Kidney glomerular epithelial cell (primary cell): Measurements from ENCODE around the gene VAV2.

Experiments used
- DNase-seq: peaks from one replicate; lab custom pipeline; 2025; lab: John Stamatoyannopoulos, UW

VAV2 gene

DNA sequence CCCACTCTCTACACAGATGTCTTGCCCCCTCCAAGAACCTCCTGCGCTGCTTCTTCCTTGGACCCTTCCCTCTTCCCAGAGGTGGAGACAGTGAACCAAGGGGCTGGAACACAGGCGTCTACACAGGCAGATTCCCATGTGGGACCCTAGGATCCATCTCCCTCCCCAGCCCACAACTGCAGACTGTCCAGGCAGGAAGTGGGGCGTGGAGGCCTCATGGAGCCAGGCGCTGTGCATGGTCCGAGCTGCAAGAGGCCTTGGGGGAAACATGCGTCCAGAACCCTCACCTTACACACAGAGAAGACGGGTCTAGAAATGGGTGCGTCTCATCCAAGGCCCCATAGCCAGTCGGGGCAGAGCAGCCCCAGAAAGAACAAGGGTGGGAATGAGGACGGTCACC is 117.5 kb downstream of the VAV2 start:
- no peak for DNase-seq

DNA sequence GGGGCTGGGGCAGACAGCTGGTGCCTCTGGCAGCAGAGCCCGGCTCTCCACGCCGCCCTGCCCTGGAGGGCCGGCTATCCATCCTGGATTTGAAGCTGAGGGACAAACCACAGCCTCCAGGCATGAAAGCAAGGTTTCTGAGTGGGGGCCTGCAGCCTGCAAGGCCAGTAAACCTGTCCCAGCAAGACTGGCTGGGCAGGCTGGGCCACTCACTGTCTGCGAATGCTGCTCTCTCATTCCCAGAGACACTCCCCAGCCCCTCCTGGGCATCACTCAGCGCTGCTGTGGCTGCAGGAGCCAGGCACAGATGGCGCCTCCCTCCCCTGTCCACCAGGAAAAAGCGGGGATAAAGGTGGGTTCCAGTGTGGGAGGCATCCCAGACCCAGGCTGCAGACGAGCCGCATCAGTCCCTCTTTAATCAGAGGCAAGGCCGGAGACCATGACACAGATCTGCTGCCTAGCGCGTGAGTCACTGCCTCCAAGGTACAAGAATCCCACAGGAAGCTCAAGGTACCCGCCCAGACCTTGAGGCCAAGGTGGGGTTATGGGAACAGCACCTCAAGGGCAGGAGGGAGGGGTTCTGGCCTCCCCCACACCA is 118.0 kb downstream of the VAV2 start:
- peak; percentile 96 for DNase-seq

DNA sequence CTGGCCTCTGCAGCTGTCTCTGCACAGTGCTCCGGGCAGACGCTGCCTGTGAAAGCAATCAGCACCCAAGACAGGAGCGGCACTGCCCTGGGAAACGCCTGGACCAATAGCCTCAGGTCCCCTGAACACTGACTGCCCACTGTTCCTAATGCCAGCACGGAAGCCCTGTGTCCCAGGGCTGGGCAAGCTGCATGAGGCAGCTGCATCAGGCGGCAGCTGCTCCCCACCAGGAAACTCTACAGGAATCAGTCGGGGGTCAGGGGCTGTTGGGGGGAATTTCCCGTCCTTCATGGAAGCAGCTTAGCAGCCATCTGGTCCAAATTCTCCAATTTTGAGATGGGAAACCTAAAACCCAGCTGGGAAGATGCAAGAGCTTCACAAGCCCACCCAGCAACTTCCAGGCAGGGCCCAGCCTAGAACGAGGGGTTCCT is 118.6 kb downstream of the VAV2 start:
- DNase-seq = no peak

DNA sequence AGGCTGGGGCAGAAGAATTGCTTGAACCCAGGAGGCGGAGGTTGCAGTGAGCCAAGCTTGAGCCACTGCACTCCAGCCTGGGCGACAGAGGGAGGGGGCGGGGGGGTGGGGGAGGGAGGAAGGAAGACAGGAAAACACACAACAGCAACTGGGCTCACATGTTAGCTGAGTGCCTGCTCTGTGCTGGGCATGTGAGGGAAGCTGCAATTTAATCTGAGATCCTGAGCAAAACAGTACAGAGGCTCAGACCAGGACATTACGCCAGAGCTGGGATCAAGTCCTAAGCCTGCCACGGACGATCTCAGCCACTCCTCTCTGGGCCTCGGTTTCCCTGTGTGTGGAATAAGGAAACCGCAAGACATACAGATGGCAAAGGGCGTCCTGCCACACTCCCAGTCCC is 119.1 kb downstream of the VAV2 start:
- DNase-seq = no peak

DNA sequence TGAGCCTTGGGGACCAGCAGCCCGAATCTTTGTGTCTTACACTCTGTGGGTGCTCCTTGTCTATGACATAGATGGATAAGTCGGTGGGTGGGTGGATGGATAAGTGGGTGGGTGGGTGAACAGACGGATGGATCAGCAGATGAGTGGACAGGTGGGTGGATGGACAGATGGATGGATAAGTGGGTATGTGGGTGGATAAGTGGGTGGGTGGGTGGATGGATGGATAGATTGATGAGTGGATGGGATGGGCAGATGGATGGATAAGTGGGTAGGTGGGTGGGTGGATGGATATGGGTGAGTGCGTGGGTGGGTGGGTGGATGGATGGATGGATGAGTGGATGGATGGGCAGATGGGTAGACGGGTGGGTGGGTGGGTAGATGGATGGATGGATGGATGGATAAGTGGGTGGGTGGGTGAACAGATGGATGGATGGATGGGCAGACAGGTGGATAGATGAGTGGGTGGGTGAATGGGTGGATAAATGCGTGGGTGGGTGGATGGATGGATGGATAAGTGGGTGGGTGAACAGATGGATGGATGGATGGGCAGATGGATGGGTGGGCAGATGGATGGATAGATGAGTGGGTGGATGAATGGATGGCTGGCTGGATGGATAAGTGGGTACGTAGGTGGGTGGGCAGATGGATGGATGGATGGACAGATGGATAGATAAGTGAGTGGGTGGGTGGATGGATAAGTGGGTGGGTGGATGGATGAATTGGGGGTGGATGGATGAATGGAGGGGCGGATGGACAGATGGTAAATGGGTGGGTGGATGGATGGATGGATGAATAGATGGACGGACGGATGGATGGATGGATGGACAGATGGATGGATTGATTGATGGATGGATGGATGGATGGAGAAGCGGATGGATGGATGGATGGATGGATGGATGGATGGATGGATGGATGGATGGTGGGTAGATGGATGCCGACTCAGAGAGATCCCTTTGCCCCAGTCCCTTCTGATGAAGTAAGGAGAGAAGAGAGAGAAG is 121.2 kb downstream of the VAV2 start:
- no peak for DNase-seq

DNA sequence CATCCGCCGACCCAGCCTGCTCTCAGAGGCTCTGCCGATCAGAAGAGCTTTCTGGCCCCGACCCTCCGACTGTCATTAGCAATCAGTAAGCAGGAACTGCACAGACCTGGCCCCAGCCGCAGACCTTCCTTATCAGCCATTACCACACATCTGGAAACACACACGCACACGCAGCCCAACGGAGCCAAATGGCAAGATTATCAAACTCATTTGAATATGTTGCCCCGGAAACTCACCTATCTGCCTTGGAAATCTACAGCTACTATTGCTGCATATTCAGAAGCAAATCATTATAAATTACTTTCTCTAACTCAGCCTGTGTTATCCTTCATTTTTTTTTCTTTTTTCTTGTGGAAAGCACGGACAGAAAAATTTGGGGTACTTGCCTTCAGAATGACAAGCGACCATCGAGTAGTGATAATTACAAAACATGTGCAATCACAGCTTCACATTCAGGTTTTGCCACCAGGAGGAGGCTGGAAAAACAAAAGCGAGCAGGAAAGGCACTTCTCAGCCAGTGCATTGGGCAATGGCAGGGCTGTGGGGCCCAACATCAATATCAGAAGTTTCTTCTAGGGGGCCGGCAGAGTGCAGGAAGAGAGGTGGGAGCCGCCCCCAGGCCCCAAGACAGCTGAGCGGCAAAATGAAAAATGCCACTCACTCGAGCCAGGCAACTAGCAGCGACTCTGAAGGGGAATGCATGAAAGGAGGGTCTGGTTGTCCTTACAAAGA is 122.3 kb downstream of the VAV2 start:
- DNase-seq = no peak

DNA sequence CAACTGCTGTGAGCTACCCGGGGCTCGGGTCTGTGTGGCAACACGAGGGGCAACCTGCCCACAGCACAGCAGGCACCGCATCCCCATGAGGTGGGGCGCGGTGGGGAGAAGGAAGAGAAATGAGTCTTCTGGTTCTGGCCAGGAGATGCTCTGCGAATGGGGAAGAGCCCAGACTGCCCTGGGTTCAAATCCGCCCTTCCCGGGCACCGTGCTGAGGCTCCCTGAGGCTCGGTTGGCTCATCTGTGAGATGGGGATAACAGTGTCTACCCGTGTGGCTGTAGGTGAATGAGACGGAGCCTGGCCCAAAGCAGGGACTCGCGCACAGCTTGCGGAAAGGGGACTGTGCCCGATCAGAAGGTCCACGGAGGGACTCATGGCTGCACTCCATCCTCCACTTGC is 123.9 kb downstream of the VAV2 start:
- no peak for DNase-seq

DNA sequence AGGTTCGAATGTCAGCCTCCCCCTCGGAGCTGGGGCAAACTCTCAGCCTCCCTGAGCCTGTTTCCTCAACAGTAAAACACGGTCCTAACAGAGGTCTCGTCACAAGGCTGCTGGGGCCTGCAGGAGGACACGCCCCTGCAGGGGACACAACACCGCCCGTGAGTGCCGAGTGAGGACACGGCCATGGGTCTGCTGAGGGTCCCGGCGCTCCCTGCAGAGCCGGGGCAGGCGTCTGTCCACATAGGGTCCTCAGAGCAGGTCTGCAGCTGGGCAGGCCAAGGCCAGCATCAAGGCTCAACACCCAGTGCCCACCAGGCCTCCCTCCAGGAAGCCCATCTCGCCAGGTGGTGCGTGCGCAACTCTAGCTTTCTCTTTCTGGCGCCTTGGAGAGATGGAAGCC is 125.2 kb downstream of the VAV2 start:
- DNase-seq = no peak

DNA sequence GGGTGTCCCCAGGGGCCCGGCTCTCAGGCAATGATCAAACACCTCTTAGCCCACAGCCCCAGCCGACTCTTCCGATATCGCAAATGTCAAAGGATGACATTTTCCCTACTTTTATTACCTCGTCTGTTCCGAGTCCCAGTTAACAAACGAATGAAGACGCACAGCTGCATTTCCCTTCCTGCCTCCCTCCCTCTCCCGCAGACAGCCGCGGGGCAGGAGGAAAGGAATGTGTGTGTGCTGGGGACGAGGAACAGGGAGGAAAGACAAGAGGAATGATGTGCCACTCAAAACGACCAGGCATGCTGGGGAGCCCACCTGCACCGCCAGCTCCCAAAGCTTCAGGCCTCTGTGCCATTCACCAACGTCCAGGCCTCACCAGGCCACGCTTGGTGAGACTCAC is 128.1 kb downstream of the VAV2 start:
- no peak for DNase-seq

DNA sequence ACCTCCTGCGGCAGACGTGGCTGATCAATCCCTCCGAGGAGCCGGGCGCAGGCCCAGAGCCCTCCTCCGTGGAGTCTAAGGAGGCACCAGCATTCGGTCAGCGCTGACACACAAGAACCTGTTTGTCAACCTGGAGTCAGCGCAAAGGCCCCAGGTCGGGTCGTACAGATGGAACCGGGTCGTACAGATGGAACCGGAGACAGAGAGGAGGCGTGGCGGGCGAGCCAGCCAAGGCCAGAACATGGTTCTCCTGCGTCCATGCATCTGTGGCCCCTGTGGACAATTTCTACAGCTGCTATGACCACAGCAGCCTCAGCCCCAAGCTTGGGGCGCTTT is 128.9 kb downstream of the VAV2 start:
- no peak for DNase-seq

DNA sequence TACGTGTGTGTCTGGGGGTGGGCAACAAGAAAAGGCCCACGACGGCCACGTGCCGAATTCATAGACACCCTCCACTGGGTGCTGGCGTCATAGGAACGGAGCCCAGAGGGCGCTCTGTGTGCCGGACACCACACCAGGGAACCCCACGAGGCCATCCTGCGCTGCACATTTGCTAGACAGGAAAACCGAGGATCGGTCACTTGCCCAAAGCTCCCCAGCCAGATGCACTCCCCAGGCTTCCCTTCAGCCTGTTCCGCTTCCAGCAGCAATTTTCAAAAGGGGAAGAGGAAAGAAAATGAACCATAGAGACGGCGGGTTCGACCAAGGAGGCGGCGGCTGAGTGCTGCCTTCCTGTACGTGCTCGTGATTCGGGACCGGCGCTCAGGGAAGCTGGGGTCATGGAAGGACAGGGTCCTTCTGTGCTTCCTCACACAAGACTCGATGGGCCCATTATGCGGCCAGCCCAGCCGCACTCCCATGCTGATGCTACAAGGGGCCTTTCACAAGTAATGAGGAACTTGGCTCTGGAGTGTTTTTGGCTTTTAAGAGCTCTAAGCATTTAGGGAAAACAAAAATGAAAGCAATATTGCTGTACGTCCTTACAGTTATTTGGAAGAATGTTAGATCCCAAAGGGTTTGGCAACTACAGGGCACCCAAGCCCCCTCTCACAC is 129.4 kb downstream of the VAV2 start:
- no peak for DNase-seq

DNA sequence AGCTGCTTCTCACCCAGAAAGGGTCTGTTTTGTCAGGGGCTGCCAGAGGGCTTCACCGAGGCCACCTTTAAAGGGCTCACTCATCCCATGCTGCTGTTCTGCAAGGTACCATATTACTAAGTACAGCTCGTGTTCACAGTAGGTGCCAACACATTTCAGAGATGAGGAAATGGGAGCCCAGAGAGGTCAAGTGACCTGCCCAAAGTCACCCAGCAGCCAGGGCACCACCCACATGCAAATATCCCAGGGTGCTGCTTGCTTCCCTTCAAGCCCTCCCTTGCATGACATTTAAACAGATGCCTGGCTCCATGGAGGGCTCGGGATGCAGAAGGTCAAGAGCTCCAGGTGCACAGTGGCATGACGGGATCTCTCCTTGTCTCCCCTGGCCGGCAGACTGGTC is 130.4 kb downstream of the VAV2 start:
- no peak for DNase-seq

DNA sequence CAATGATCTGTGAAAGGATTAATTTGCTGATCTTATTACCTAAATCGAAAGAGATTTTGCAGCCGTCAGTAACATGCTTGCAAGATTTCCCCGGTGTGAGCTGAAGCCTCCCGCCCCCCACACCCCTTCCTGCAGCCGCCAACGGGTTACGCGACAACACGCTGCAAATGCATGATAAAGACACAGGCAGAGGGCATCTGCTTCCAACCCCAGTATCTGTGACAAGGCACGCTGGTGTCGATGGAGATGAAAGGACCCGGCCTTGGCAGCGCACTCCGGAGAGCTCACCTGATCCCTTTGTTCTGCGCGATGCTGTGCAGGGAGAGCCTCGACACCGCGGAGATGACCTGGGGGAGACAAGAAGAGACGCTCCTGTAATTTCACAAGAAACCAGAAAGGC is 131.0 kb downstream of the VAV2 start:
- no peak for DNase-seq

DNA sequence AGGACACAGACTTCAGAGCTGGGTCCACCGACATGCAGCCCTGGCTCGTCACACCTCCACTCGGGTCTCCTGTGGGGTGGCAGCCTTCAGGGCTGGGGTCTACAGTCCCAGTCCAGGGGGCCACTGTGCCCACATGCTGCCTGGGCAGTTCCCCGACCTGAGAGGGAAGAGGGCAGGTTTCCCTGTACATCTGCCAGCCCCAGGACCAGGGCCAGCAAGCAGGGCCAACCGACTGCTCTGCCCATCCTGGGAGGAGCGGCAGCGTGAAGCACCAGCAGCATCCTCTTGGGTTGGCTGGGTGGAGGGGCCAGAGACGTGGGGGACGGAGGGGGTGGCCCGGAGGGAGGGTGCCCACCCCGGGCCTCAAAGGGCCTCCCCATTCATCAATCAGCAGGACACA is 133.4 kb downstream of the VAV2 start:
- no peak for DNase-seq

DNA sequence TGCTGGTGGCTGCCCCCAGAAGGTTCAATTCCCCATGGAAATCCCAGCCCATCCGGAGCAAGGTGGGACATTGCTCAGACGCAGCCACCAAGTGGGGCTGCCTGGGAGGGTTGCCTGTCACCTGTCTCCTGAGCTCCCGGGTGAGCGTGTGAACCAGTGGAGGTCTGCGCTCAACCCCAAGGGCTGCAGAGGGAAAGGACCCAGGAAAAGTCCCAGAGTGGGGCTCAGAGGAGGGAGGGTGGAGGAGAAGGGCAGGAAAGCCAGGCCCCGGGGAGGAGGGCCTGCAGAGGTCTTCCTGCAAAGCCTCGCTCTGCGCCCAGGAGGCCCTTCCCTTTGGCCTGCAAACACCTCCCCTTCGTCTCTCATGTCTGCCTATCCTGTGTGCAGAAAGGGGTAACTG is 134.5 kb downstream of the VAV2 start:
- DNase-seq = no peak

DNA sequence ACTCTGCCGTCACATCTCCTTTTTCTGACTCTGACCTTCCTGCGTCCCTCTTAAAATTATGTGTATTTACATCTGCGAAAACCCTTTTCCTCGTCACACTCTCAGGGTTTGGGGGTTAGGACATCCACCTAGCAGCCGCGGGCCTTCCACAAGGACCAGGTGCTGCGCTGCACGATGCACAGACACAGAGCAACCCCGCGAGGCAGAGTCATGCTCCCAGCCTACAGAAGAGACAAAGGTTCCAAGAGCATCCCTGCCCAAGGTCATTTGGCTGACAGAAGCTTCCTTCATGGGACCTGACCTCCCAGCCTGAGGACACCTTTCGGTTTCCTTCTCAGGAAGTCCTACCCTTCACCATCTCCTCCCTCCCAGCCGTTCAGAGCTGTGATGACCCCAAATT is 135.3 kb downstream of the VAV2 start:
- DNase-seq = no peak

DNA sequence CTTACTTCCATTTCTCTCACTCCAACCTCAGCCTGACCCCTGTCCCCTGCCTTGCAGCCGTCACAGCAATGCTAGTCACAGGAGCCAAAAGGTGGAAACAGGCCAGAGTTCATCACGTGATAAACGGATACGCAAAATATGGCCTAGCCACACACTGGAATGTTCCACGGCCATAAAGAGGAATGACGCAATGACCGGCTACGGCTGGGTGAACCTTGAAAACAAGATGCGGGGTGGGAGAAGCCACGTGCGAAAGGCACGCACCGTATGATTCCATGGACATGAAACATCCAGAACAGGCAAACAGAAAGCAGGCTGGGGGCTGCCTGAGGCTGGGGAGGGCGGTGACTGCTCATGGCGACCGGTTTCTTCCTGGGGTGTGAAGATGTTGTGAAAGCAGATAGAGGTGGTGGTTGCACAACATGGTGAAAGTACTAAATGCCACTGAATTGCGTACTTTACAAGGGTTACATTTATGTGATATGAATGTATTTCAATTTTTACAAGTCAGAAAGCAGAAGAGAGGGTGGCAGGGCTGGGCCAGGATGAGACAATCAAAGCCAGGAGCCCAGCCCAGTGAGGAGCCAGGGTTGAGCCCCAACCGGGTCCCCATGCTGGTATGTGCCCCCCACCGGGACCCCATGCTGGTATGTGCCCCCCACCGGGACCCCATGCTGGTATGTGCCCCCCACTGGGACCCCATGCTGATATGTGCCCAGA is 136.2 kb downstream of the VAV2 start:
- peak; percentile 84 for DNase-seq

DNA sequence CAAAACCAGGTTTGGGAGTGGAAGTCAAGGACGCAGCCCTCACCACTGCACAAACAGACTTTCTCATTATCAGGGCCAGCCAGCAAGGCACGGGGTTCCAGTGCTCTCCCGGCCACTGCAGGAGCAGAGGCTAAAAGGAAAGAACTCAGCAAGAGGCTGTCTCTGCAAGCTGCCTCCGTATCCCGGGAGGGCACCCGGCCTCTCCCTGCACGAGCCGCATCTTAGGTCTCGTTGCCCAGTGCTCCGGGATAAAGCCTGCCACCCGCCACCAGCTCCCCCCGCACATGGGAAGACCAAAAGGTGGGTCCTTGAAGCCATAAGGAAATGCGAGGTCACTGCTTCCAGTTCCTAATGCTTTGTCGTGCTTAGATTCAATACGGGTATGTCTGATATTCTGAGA is 136.8 kb downstream of the VAV2 start:
- DNase-seq = no peak

DNA sequence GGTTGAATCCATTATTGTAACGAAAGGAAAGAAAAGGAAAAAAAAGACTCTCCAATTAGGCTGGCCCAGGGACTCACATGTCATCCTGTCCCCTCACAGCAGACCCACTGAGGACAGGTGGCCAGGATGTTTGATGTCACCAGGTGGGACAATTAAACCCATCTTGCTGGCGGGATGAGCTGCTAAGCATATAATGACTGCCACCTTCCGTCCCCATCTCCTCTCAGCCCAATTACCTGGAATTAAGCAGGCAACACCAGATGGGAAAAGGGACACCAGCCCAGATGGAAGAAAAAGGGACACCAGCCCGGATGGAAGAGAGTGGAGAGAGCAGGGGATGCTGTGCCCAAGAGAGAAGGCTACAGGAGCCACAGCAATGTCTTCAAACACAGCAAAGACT is 137.4 kb downstream of the VAV2 start:
- DNase-seq = no peak

DNA sequence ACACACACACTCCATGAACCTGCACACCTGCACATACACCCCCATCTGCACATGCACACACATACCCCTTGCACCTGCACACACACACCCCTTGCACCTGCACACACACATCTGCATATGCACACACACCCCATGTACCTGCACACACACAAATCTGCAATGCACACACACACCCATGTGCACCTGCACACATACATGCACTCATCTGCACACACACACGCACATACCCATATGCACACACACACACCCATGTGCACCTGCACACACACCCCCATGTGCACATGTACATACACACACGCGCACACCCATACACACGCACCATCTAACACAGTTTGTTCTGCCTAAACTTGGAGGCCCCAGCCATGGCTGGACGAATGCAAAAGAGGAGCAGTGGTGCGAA is 138.1 kb downstream of the VAV2 start:
- DNase-seq = no peak

DNA sequence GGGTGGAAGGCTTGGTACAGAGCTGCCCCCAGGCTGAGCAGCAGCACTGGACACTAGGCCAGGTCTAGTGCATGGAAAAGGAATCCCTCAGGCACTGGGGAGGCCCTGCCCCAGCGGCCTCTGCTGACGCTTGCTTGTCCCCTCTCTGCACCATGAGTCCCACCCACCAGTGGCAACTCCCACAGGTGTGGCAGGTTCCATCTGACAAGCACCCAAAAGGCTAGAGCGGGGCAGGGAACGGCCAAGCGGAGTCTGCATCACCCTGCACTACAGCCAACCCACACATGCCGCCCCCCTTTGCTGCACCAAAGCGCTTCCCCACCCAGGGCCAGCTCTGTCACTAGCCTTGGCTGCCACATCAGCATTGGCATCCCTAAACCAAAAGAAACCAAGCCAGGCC is 138.8 kb downstream of the VAV2 start:
- DNase-seq = no peak

DNA sequence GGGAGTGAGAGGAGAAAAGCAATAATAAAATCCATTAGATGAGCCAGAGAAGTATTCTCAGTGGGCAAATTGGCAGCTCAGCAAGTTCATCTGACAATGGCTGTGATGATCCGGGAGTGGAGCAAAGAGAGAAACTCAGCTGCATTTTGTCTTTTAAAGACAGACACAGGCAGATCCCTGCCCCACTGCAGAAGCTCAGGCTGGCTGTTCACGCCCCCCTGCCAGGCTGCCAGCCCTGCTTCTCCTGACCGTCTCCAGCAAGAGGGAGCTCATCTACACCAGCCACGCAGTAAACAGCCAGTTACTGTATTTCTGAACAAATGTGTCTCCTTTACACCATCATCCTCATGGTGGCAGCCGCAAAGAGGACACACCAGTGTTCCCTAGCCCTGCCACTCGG is 139.7 kb downstream of the VAV2 start:
- DNase-seq = no peak
